ENCODE measurements around the gene SIM1. TPM values are rescaled to one million over a fixed set of nuclear protein-coding genes. Genes with fewer than 3 reads are reported as not detected.

Gene SIM1
- total RNA-seq, 1 experiment from 2014 or later, result 0.17 TPM

- DNase-seq (ENCODE audit: low spot score), result no peak
- Histone ChIP-seq H3K36me3 (ENCODE audit: insufficient read depth, low read length, poor library complexity, severe bottlenecking) (no peaks in the 10 kb centered on the region), H3K9me3 (ENCODE audit: low read depth, low read length, poor library complexity, severe bottlenecking) (no peaks in the 10 kb centered on the region), H3K27me3 (replicated peaks; ENCODE audit: insufficient read depth, low read depth, low read length, poor library complexity) (no peaks in the 10 kb centered on the region), H3K4me3 (ENCODE audit: low read depth, low read length, poor library complexity, severe bottlenecking) (no peak overlapping the region), H3K27ac (ENCODE audit: low read depth, low read length, poor library complexity, severe bottlenecking) (no peak overlapping the region), H3K4me1 (ENCODE audit: insufficient read depth, low read length, poor library complexity, severe bottlenecking) (no peaks in the 10 kb centered on the region)
- CTCF ChIA-PET, result no interaction called here
- TF ChIP-seq EZH2 (IDR thresholded peaks at IDR 0.05; ENCODE audit: borderline replicate concordance, low read depth, low read length, poor library complexity, severe bottlenecking), result no peak
- TF ChIP-seq CTCF (conservative IDR thresholded peaks at IDR 0.05; ENCODE audit: low read depth, low read length), result no peak
- POLR2A ChIA-PET (ENCODE audit: low non-redundant PET), result no interaction called here
- BruUV-seq (replicated peaks), result no TSS peak
- intact Hi-C loops (cut with micrococcal nuclease; ENCODE audit: unreplicated experiment), result no loop called here
These were observed 41.9 kb upstream of the SIM1 start for GRCh38 chr6:100506651-100507050.

GRCh38 chr6:100504786-100505737, 40.3 kb upstream of the SIM1 start:
- BruUV-seq (replicated peaks), result no TSS peak
- no peak for TF ChIP-seq EZH2 (IDR thresholded peaks at IDR 0.05; ENCODE audit: borderline replicate concordance, low read depth, low read length, poor library complexity, severe bottlenecking)
- no peak for TF ChIP-seq CTCF (conservative IDR thresholded peaks at IDR 0.05; ENCODE audit: low read depth, low read length)
- Histone ChIP-seq H3K27ac (ENCODE audit: low read depth, low read length, poor library complexity, severe bottlenecking) (no peak overlapping the region), H3K36me3 (ENCODE audit: insufficient read depth, low read length, poor library complexity, severe bottlenecking) (no peaks in the 10 kb centered on the region), H3K9me3 (ENCODE audit: low read depth, low read length, poor library complexity, severe bottlenecking) (no peaks in the 10 kb centered on the region), H3K4me3 (ENCODE audit: low read depth, low read length, poor library complexity, severe bottlenecking) (no peak overlapping the region), H3K4me1 (ENCODE audit: insufficient read depth, low read length, poor library complexity, severe bottlenecking) (no peaks in the 10 kb centered on the region), H3K27me3 (replicated peaks; ENCODE audit: insufficient read depth, low read depth, low read length, poor library complexity) (no peaks in the 10 kb centered on the region)
- POLR2A ChIA-PET (ENCODE audit: low non-redundant PET), result no interaction called here
- no peak for DNase-seq (ENCODE audit: low spot score)
- intact Hi-C loops (cut with micrococcal nuclease; ENCODE audit: unreplicated experiment), result no loop called here
- CTCF ChIA-PET, result no interaction called here

- POLR2A ChIA-PET (ENCODE audit: low non-redundant PET), result no interaction called here
- DNase-seq (ENCODE audit: low spot score), result no peak
- H3K27ac ChIP-seq (ENCODE audit: low read depth, low read length, poor library complexity, severe bottlenecking), result no peak overlapping the region
- no peaks in the 10 kb centered on the region for H3K27me3 ChIP-seq (replicated peaks; ENCODE audit: insufficient read depth, low read depth, low read length, poor library complexity)
- TF ChIP-seq EZH2 (IDR thresholded peaks at IDR 0.05; ENCODE audit: borderline replicate concordance, low read depth, low read length, poor library complexity, severe bottlenecking) (no peak), CTCF (conservative IDR thresholded peaks at IDR 0.05; ENCODE audit: low read depth, low read length) (no peak)
- CTCF ChIA-PET, result no interaction called here
- no peaks in the 10 kb centered on the region for H3K4me1 ChIP-seq (ENCODE audit: insufficient read depth, low read length, poor library complexity, severe bottlenecking)
- no peak overlapping the region for H3K4me3 ChIP-seq (ENCODE audit: low read depth, low read length, poor library complexity, severe bottlenecking)
- intact Hi-C loops (cut with micrococcal nuclease; ENCODE audit: unreplicated experiment), result no loop called here
- no peaks in the 10 kb centered on the region for H3K36me3 ChIP-seq (ENCODE audit: insufficient read depth, low read length, poor library complexity, severe bottlenecking)
- BruUV-seq (replicated peaks), result no TSS peak
- no peaks in the 10 kb centered on the region for H3K9me3 ChIP-seq (ENCODE audit: low read depth, low read length, poor library complexity, severe bottlenecking)
These were observed 38.5 kb upstream of the SIM1 start for GRCh38 chr6:100503043-100503705.

Measured in A673 (cell line).